PFSK-1 (cell line): ENCODE data around the gene TP53BP1.

Experiments used
- POLR2AphosphoS5 ChIP-seq: IDR thresholded peaks from 2 replicates; pipeline ENCODE4 v1.6.1; 2012; ENCODE audit warnings: low read depth, mild to moderate bottlenecking, control low read depth, low read length, moderate library complexity
- TAF1 ChIP-seq: IDR thresholded peaks from 2 replicates; pipeline ENCODE4 v1.6.1; 2012; ENCODE audit warnings: low read length, control low read depth, borderline replicate concordance; ENCODE audit not compliant: insufficient read depth

DNA sequence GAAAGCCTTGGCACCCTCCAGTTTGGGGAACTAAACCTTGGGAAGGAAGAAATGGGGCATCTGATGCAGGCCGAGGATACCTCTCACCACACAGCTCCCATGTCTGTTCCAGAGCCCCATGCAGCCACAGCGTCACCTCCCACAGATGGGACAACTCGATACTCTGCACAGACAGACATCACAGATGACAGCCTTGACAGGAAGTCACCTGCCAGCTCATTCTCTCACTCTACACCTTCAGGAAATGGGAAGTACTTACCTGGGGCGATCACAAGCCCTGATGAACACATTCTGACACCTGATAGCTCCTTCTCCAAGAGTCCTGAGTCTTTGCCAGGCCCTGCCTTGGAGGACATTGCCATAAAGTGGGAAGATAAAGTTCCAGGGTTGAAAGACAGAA, 32.2 kb upstream of the TP53BP1 start:
- TF ChIP-seq TAF1 (no peak), POLR2AphosphoS5 (no peak)
